Measurements from ENCODE around the gene VTI1A.

DNA sequence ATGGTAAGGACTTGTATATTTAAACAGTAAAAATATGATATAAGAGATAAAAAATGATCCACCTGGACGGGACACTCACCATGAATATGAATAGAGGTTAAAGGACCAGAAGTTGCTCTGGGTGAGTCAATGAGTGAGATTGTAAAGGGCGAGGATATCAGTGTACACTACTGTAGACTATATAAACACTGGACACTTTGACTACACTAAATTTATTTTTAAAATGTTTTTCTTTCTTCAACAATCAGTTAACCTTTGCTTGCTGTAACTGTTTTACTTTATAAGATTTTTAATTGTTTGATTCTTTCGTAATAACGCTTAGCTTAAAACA lies 202.8 kb downstream of the VTI1A start:
- TF ChIP-seq HDAC2 (IDR thresholded peaks at IDR 0.05) (no peak), EP300 (IDR thresholded peaks at IDR 0.05) (no peak), NR3C1 (IDR thresholded peaks at IDR 0.05) (no peak), POLR2A (IDR thresholded peaks at IDR 0.05; ENCODE audit: low read length) (no peak), CTCF (IDR thresholded peaks at IDR 0.05) (no peak), RFX5 (IDR thresholded peaks at IDR 0.05) (no peak), MAFK (IDR thresholded peaks at IDR 0.05; ENCODE audit: partially characterized antibody) (no peak)

Data from A549 (cell line).